Erythroblast (primary cell): ENCODE measurements around the gene PRKG1.

Experiments
- GATA1 ChIP-seq: IDR thresholded peaks from 2 replicates; pipeline ENCODE4 v1.6.1; 2011; ENCODE audit warnings: low read depth, mild to moderate bottlenecking, control low read depth, low read length, moderate library complexity
- POLR2A ChIP-seq: IDR thresholded peaks from 2 replicates; pipeline ENCODE4 v1.6.1; 2011; ENCODE audit warnings: mild to moderate bottlenecking, low read length

GRCh38 chr10:51668336-51668689 is 594.0 kb downstream of the PRKG1 start:
- TF ChIP-seq POLR2A (no peak), GATA1 (no peak)
